ENCODE data around the gene SPON1. TPM values are rescaled to one million over a fixed set of nuclear protein-coding genes. Genes with fewer than 3 reads are reported as not detected.

The SPON1 gene
- total RNA-seq, 2 experiments from 2014 or later = 2.1 to 2.2 TPM

DNA sequence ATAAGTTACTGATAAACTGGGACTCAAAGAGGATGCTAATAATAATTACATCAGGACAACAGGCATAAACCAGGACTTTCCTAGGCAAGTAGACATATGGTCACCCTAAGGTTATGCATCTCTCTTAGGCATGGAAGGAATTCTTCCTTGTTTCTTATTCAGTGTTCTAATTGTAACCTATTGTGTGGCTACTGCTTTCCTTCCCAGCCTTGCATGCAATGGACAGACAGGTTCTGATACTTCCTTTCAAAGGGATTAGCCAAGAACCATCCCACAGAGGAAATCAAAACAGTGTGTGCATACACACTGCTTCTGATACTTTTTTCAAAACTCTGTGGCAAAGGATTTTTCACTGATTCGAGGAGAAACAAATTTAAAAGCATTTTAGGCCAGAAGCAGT lies 348.2 kb downstream of the SPON1 start:
- intact Hi-C loops (cut with DNase I, micrococcal nuclease) = no loop called here
- Histone ChIP-seq H3K27me3 (ENCODE audit: control insufficient read depth in 1 of 2, insufficient read depth in 2 of 2, low read length in 2 of 2) (no peaks in the 10 kb centered on the region), H3K27ac (ENCODE audit: low read depth in 1 of 2, low read length in 2 of 2) (no peak overlapping the region), H3K4me1 (ENCODE audit: insufficient read depth, low read length) (peaks cover 4% of the 10 kb centered on the region), H3K36me3 (ENCODE audit: insufficient read depth, low read length) (no peaks in the 10 kb centered on the region), H3K9me3 (ENCODE audit: control insufficient read depth in 1 of 2, insufficient read depth in 1 of 2, low read length in 2 of 2) (no peaks in the 10 kb centered on the region), H3K4me3 (ENCODE audit: low read length) (no peak overlapping the region)
- Mint-ChIP-seq H3K36me3 (ENCODE audit: low read depth) (no peaks in the 10 kb centered on the region), H3K4me1 (ENCODE audit: low read depth) (peaks cover 26% of the 10 kb centered on the region), H3K27me3 (no peaks in the 10 kb centered on the region), H3K27ac (no peak overlapping the region), H3K9me3 (no peaks in the 10 kb centered on the region), H3K4me3 (no peak overlapping the region)
- DNase-seq (no peak), ATAC-seq (ENCODE audit: poor library complexity) (no peak)
- ChIA-PET CTCF (no interaction called here), POLR2A (no interaction called here)
- TF ChIP-seq, protein P1, sequence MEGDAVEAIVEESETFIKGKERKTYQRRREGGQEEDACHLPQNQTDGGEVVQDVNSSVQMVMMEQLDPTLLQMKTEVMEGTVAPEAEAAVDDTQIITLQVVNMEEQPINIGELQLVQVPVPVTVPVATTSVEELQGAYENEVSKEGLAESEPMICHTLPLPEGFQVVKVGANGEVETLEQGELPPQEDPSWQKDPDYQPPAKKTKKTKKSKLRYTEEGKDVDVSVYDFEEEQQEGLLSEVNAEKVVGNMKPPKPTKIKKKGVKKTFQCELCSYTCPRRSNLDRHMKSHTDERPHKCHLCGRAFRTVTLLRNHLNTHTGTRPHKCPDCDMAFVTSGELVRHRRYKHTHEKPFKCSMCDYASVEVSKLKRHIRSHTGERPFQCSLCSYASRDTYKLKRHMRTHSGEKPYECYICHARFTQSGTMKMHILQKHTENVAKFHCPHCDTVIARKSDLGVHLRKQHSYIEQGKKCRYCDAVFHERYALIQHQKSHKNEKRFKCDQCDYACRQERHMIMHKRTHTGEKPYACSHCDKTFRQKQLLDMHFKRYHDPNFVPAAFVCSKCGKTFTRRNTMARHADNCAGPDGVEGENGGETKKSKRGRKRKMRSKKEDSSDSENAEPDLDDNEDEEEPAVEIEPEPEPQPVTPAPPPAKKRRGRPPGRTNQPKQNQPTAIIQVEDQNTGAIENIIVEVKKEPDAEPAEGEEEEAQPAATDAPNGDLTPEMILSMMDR (IDR thresholded peaks at IDR 0.05) = no peak

DNA sequence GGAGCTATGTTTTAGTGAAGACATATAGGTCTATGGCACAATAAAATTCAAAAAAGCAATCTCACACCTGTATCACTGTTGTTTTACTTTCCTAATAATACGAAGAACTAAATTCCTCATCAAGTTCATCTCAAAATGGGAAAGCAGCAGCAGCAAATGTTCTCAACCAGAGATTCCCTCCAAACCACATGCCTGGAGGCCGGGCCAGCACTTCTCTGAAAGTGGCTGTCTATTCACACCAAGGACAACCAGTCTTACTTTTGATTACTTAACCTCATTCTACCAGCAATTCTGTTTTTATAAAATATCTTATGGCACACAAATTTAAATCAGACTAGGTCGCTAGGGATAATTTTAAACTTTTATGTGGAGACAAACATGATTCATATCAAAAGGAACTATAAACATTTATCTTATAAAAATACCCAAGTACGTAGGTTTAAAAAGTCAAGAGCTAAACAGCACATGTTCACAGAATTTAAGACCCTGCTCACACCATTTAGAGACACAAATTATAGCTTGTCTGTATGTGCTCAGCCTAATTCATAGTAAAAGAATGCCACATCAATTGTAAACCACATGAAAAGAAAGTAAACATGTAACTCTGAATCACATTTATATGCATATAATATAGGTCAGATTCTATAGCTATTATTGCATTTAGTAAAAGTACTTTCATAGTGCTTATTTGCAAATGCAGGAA lies 350.4 kb downstream of the SPON1 start:
- POLR2A ChIA-PET = interaction anchor here (0.6 kb wide), 1 partner anchor 50 kb away, joined by 3 read pairs; no protein-coding TSS in a partner anchor
- H3K4me3 ChIP-seq (ENCODE audit: low read length) = no peak overlapping the region
- no peaks in the 10 kb centered on the region for H3K9me3 ChIP-seq (ENCODE audit: control insufficient read depth in 1 of 2, insufficient read depth in 1 of 2, low read length in 2 of 2)
- ATAC-seq (ENCODE audit: poor library complexity) (peak; percentile 53), DNase-seq (no peak)
- H3K27me3 ChIP-seq (ENCODE audit: control insufficient read depth in 1 of 2, insufficient read depth in 2 of 2, low read length in 2 of 2) = no peaks in the 10 kb centered on the region
- TF ChIP-seq, protein P1 (IDR thresholded peaks at IDR 0.05) = no peak
- no peak overlapping the region for H3K27ac Mint-ChIP-seq
- no peak overlapping the region for H3K4me3 Mint-ChIP-seq
- peaks cover 35% of the 10 kb centered on the region for H3K4me1 Mint-ChIP-seq (ENCODE audit: low read depth)
- H3K36me3 ChIP-seq (ENCODE audit: insufficient read depth, low read length) = no peaks in the 10 kb centered on the region
- H3K27ac ChIP-seq (ENCODE audit: low read depth in 1 of 2, low read length in 2 of 2) = no peak overlapping the region
- peaks cover 4% of the 10 kb centered on the region for H3K4me1 ChIP-seq (ENCODE audit: insufficient read depth, low read length)
- H3K27me3 Mint-ChIP-seq = no peaks in the 10 kb centered on the region
- H3K36me3 Mint-ChIP-seq (ENCODE audit: low read depth) = no peaks in the 10 kb centered on the region
- intact Hi-C loops (cut with DNase I, micrococcal nuclease) = no loop called here
- H3K9me3 Mint-ChIP-seq = no peaks in the 10 kb centered on the region
- CTCF ChIA-PET = no interaction called here

DNA sequence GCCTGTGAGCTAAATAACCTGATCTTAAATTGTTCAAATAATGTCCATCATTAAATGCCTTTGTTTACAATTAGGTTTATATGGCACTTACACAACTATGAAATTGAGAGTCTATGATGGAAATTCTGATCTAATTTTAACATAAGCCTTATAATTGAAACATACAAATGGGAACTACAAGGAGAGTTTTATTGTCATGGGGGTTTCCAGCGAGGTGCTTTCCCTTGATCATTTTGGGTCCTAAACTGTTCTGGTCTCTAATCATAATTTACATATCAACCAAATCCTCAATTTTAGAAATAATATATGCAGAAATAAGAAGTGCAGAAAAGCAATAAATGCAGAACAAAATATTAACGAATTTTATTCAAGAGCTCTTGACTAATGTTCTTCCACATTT lies 351.6 kb downstream of the SPON1 start:
- no peaks in the 10 kb centered on the region for H3K36me3 Mint-ChIP-seq (ENCODE audit: low read depth)
- ChIA-PET POLR2A (no interaction called here), CTCF (no interaction called here)
- Histone ChIP-seq H3K4me3 (ENCODE audit: low read length) (no peak overlapping the region), H3K9me3 (ENCODE audit: control insufficient read depth in 1 of 2, insufficient read depth in 1 of 2, low read length in 2 of 2) (no peaks in the 10 kb centered on the region), H3K27ac (ENCODE audit: low read depth in 1 of 2, low read length in 2 of 2) (no peak overlapping the region), H3K4me1 (ENCODE audit: insufficient read depth, low read length) (peaks cover 11% of the 10 kb centered on the region), H3K27me3 (ENCODE audit: control insufficient read depth in 1 of 2, insufficient read depth in 2 of 2, low read length in 2 of 2) (no peaks in the 10 kb centered on the region), H3K36me3 (ENCODE audit: insufficient read depth, low read length) (no peaks in the 10 kb centered on the region)
- intact Hi-C loops (cut with DNase I, micrococcal nuclease) = no loop called here
- H3K4me1 Mint-ChIP-seq (ENCODE audit: low read depth) = peaks cover 43% of the 10 kb centered on the region
- no peaks in the 10 kb centered on the region for H3K9me3 Mint-ChIP-seq
- no peak for ATAC-seq (ENCODE audit: poor library complexity)
- no peak for DNase-seq
- TF ChIP-seq, protein P1 (IDR thresholded peaks at IDR 0.05) = no peak
- H3K27ac Mint-ChIP-seq = no peak overlapping the region
- no peaks in the 10 kb centered on the region for H3K27me3 Mint-ChIP-seq
- no peak overlapping the region for H3K4me3 Mint-ChIP-seq
